Endothelial cell of umbilical vein (primary cell): ENCODE data around the gene RRP1B. TPM values are rescaled to one million over a fixed set of nuclear protein-coding genes. Genes with fewer than 3 reads are reported as not detected.

ENCODE experiments used
- BruUV-seq: library from RNA; stranded (reverse); fragments of 400-500 nt; replicated peaks from 2 replicates; lab custom pipeline; 2021; lab: Mats Ljungman, UMichigan
- CTCF ChIA-PET: fragments of 300-600, 350-600 bp; sonication (Branson Sonifier 250); formaldehyde crosslinking; loops from one replicate; lab custom pipeline; 2021; ENCODE audit warnings: antibody characterized with exemption, inconsistent platforms; lab: Charles Lee
- POLR2A ChIA-PET: fragments of 300-600, 350-600 bp; sonication (Branson Sonifier 250); formaldehyde crosslinking; loops from one replicate; lab custom pipeline; 2021; ENCODE audit warnings: antibody characterized with exemption, inconsistent platforms; lab: Charles Lee
- DNase-seq: peaks from one replicate; pipeline ENCODE4 v3.0.0-alpha.2; 2011; ENCODE audit warnings: low read depth, low spot score
- FAIRE-seq: peaks from 2 replicates; lab custom pipeline; 2011; peaks lifted over from hg19 to GRCh38; lab: Jason Lieb, UNC
- H2AFZ ChIP-seq: 2 replicates; pipeline ENCODE4 v1.6.0; 2012; ENCODE audit warnings: low read depth, low read length, control low read depth, inconsistent platforms
- H3K27ac ChIP-seq: 2 replicates; pipeline ENCODE4 v1.5.1; 2011; ENCODE audit warnings: low read depth, mild to moderate bottlenecking, control low read depth, low read length, moderate library complexity; ENCODE audit not compliant: insufficient read depth
- H3K27me3 ChIP-seq, 2 experiments: 2 replicates each; pipeline versions ENCODE4 v1.6.0 to v1.6.1; 2011; ENCODE audit warnings: low read length in 2 of 2, mixed read lengths in 1 of 2; ENCODE audit not compliant: control insufficient read depth in 2 of 2, insufficient read depth in 2 of 2
- H3K36me3 ChIP-seq, 2 experiments: 2 replicates in 1 of 2; 3 replicates in 1 of 2; pipeline ENCODE4 v1.5.1; 2011; ENCODE audit warnings: low read length in 2 of 2, mild to moderate bottlenecking in 1 of 2, moderate library complexity in 1 of 2; ENCODE audit not compliant: control insufficient read depth in 2 of 2, insufficient read depth in 2 of 2; ENCODE audit errors: extremely low read depth in 1 of 2
- H3K4me1 ChIP-seq: 3 replicates; pipeline ENCODE4 v1.5.1; 2011; ENCODE audit warnings: mild to moderate bottlenecking, low read length; ENCODE audit not compliant: control insufficient read depth, insufficient read depth; ENCODE audit errors: extremely low read depth
- H3K4me2 ChIP-seq: 2 replicates; pipeline ENCODE4 v1.6.1; 2011; ENCODE audit warnings: low read length, control low read depth, mixed read lengths; ENCODE audit not compliant: insufficient read depth
- H3K4me3 ChIP-seq, 3 experiments: fragments of 200-600 bp in 1 of 3; sonication (generic), shearing (Covaris generic) in 1 of 3; replicated peaks in 1 of 3; 2 replicates each; pipeline ENCODE4 v1.5.1; 2011 to 2016; ENCODE audit warnings: control low read depth in 3 of 3, low read length in 3 of 3, mild to moderate bottlenecking in 2 of 3, inconsistent platforms in 1 of 3, low read depth in 1 of 3, moderate library complexity in 1 of 3; ENCODE audit not compliant: insufficient read depth in 1 of 3
- H3K79me2 ChIP-seq: 2 replicates; pipeline ENCODE4 v1.6.0; 2012; ENCODE audit warnings: low read length, inconsistent platforms; ENCODE audit not compliant: control insufficient read depth, insufficient read depth
- H3K9ac ChIP-seq: replicated peaks from 2 replicates; pipeline ENCODE3; 2011; ENCODE audit warnings: low read length, control low read depth; ENCODE audit not compliant: insufficient read depth; ENCODE audit errors: extremely low read depth
- H3K9me1 ChIP-seq: replicated peaks from 3 replicates; pipeline ENCODE4 v1.6.0; 2011; ENCODE audit warnings: mild to moderate bottlenecking, low read length; ENCODE audit not compliant: control insufficient read depth, insufficient read depth; ENCODE audit errors: extremely low read depth
- H3K9me3 ChIP-seq: replicated peaks from 2 replicates; pipeline ENCODE4 v1.5.1; 2012; ENCODE audit warnings: low read length, inconsistent platforms; ENCODE audit not compliant: control insufficient read depth, insufficient read depth
- H4K20me1 ChIP-seq: replicated peaks from 2 replicates; pipeline ENCODE3; 2011; ENCODE audit warnings: mild to moderate bottlenecking, low read length; ENCODE audit not compliant: control insufficient read depth, insufficient read depth; ENCODE audit errors: extremely low read depth
- CTCF ChIP-seq, 2 donors: IDR thresholded peaks; 1 replicate in 1 of 2; 2 replicates in 1 of 2; pipeline ENCODE4 v1.5.1; 2011; ENCODE audit warnings: low read length in 2 of 2, mild to moderate bottlenecking in 2 of 2, moderate library complexity in 2 of 2, control low read depth in 1 of 2, inconsistent platforms in 1 of 2, low read depth in 1 of 2; ENCODE audit not compliant: insufficient read depth in 1 of 2; ENCODE audit errors: extremely low read depth in 1 of 2
- EZH2 ChIP-seq: IDR thresholded peaks from 2 replicates; pipeline ENCODE4 v1.6.1; 2012; ENCODE audit warnings: borderline replicate concordance, low read depth, mild to moderate bottlenecking, moderate library complexity, low read length, inconsistent platforms; ENCODE audit not compliant: severe bottlenecking
- FOS ChIP-seq: IDR thresholded peaks from 2 replicates; pipeline ENCODE4 v1.6.1; 2011; ENCODE audit warnings: mild to moderate bottlenecking, low read length, moderate library complexity, borderline replicate concordance; ENCODE audit not compliant: insufficient read depth
- GATA2 ChIP-seq: IDR thresholded peaks from 2 replicates; pipeline ENCODE4 v1.7.0; 2011; ENCODE audit warnings: low read depth, mild to moderate bottlenecking, moderate library complexity, mixed read lengths, low read length; ENCODE audit not compliant: insufficient read length, insufficient read depth
- JUN ChIP-seq: IDR thresholded peaks from 2 replicates; pipeline ENCODE4 v1.6.1; 2011; ENCODE audit warnings: borderline replicate concordance, low read depth; ENCODE audit not compliant: insufficient read length, insufficient read depth
- MAX ChIP-seq: IDR thresholded peaks from 2 replicates; pipeline ENCODE4 v1.6.1; 2011; ENCODE audit not compliant: insufficient read depth, insufficient read length
- MYC ChIP-seq: IDR thresholded peaks from one replicate; pipeline ENCODE4 v1.6.1; 2011; ENCODE audit warnings: mild to moderate bottlenecking, low read depth, low read length
- POLR2A ChIP-seq: IDR thresholded peaks from 2 replicates; pipeline ENCODE4 v1.6.1; 2012; ENCODE audit warnings: low read depth, mild to moderate bottlenecking, control low read depth, low read length
- POLR2AphosphoS5 ChIP-seq: IDR thresholded peaks from 2 replicates; pipeline ENCODE4 v1.6.1; 2012; ENCODE audit warnings: low read depth, mild to moderate bottlenecking, control low read depth, low read length, moderate library complexity; ENCODE audit not compliant: insufficient read depth
- dilution Hi-C: fragments of 300-500 bp; cut with MboI; formaldehyde crosslinking; loops from one replicate; pipeline ENCODE4 v1.15.0; 2019; ENCODE audit warnings: low sequenced_read_pairs; ENCODE audit not compliant: extremely low pct_ligation_motif_present
- intact Hi-C: fragments of 100-400 bp; cut with micrococcal nuclease; formaldehyde crosslinking; loops from one replicate; pipeline ENCODE4 v1.10.0; 2022
- polyA plus RNA-seq, 4 experiments: library from polyadenylated mRNA; depleted of rRNA in 3 of 4; stranded (reverse) in 3 of 4; unstranded in 1 of 4; fragments of >200 nt; gene quantifications; 2 replicates each; pipeline versions ENCODE4 v1.2.1 to v1.2.3, GENCODE V29; 2011 to 2012; ENCODE audit warnings: missing spikeins in 1 of 4
- total RNA-seq: library from RNA; stranded (reverse); gene quantifications from 2 replicates; pipeline ENCODE4 v1.2.3, GENCODE V29; 2021

RRP1B gene
- total and polyA plus RNA-seq, 2 donors (not counting 3 experiments of a cell fraction or from before 2014, with no cell fraction given) = 13.0 to 39.9 TPM

DNA sequence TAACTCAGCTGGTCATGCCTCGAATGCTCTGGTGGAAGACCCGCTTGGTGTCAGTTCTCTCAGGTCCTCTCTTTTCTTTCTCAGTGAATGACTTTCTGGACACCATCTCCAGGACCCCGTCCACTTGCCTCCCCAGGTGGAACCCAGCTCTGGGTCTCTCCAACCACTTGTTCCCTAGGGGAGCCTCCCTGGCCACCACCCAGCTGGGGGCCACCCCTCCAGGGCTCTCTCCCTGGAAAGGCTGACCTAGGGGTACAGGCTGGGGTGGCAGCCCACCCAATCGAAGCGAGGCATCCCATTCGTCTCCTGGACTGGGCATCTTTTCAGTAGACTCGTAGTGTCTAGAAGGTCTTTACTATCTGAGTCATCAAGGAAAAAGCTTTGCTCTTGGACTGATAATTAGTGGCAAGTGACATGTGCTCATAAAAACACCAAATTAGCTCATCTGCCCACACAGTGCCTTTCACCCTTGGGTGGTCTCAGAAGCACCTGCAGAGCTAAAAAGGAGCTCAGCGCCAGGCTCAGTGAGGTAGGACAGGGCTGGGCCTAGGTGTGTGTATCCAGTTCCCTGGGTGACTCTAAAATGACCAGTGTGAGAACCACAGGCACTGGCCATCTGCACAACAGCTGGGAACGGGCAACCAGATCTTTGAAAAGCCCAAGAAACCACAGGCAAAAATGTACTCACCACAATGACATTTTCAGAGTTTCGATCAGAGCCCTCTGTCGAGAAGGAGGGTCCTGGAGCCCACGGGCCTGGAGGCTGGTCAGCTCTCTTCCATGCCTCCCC, 57.2 kb downstream of the RRP1B start:
- Histone ChIP-seq H3K4me3 (no peak overlapping the region), H3K9ac (no peak overlapping the region), H3K9me1 (no peaks in the 10 kb centered on the region), H3K36me3 (no peaks in the 10 kb centered on the region), H4K20me1 (no peaks in the 10 kb centered on the region), H3K4me2 (no peak overlapping the region), H3K79me2 (peaks cover 20% of the 10 kb centered on the region), H2AFZ (no peak overlapping the region), H3K27me3 (no peaks in the 10 kb centered on the region), H3K4me1 (peaks cover 12% of the 10 kb centered on the region), H3K9me3 (no peaks in the 10 kb centered on the region), H3K27ac (no peak overlapping the region)
- DNase-seq = no peak
- ChIA-PET POLR2A (no interaction called here), CTCF (interaction anchor here (0.9 to 1.5 kb wide), 2 partner anchors 9 to 11 kb away, joined by 6 read pairs; no protein-coding TSS in a partner anchor)
- BruUV-seq = no TSS peak
- FAIRE-seq = no peak
- intact Hi-C loops (no loop called here), dilution Hi-C loops (no loop called here)
- TF ChIP-seq EZH2 = no peak
- TF ChIP-seq CTCF (IDR thresholded peaks at IDR 0.05; ENCODE audit: extremely low read depth in 1 of 2, insufficient read depth in 1 of 2, low read depth in 1 of 2, low read length in 2 of 2) = no peak
- TF ChIP-seq FOS = no peak
- TF ChIP-seq MYC = no peak
- no peak for TF ChIP-seq JUN
- no peak for TF ChIP-seq POLR2AphosphoS5
- no peak for TF ChIP-seq MAX
- no peak for TF ChIP-seq GATA2
- TF ChIP-seq POLR2A = no peak
